ENCODE data around the gene SLCO3A1.

- TF ChIP-seq CTCF (IDR thresholded peaks at IDR 0.05) (no peak), POLR2A (IDR thresholded peaks at IDR 0.05) (no peak), POLR2AphosphoS5 (IDR thresholded peaks at IDR 0.05; ENCODE audit: insufficient read depth in 1 of 2, low read depth in 1 of 2) (peak in 1 of 2 donors; percentile 29)
Observed at GRCh38 chr15:92140796-92141195, 287.3 kb downstream of the SLCO3A1 start.
